ENCODE measurements around the gene CD274. TPM values are rescaled to one million over a fixed set of nuclear protein-coding genes. Genes with fewer than 3 reads are reported as not detected.

Gene CD274
- total RNA-seq, 3 donors from 2014 or later (not counting 1 experiment from before 2014, with no cell fraction given), result 4.9 to 7.2 (median 6.0) TPM

DNA sequence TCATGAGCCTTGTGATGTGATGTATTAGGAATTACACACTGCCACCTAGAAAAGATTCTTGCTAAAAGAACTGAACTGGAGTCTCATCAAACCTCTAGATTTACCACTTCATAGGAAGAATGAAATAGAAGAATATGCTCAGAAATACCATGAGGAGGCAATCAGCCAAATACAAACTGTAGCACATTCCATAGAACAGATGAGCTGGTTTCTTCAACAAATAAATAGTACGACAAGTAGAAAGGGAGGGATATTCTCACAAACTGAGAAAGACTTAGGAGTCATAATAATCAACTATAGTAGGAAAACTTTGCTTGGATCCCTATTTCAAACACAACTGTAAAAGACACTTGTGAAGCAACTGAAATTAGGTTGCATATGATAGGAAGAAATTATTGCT is 28.1 kb upstream of the CD274 start:
- no peak overlapping the region for H3K27ac Mint-ChIP-seq
- H3K27ac ChIP-seq (ENCODE audit: low read length), result no peak overlapping the region
- no peaks in the 10 kb centered on the region for H3K27me3 ChIP-seq (ENCODE audit: control insufficient read depth, insufficient read depth, low read length)
- no peak for TF ChIP-seq CTCF (IDR thresholded peaks at IDR 0.05)
- no peak overlapping the region for H3K4me3 ChIP-seq (ENCODE audit: low read length)
- H3K4me3 Mint-ChIP-seq, result no peak overlapping the region
- H3K9me3 ChIP-seq (ENCODE audit: control insufficient read depth, insufficient read depth, low read length), result no peaks in the 10 kb centered on the region
- ATAC-seq, result no peak
- H3K36me3 Mint-ChIP-seq, result no peaks in the 10 kb centered on the region
- H3K27me3 Mint-ChIP-seq (ENCODE audit: low read depth in 2 of 2), result no peaks in the 10 kb centered on the region
- no peaks in the 10 kb centered on the region for H3K4me1 ChIP-seq (ENCODE audit: control insufficient read depth, insufficient read depth, low read length)
- H3K9me3 Mint-ChIP-seq, result no peaks in the 10 kb centered on the region
- DNase-seq, result no peak
- H3K4me1 Mint-ChIP-seq, result peaks cover 7 to 17% of the 10 kb centered on the region in 2 donors
- WGBS (ENCODE audit: insufficient coverage), result no CpG with 5 or more reads among the region's 1 CpG
- H3K36me3 ChIP-seq (ENCODE audit: control insufficient read depth, insufficient read depth, low read length), result peaks cover 5% of the 10 kb centered on the region
- intact Hi-C loops (cut with micrococcal nuclease), result no loop called here

DNA sequence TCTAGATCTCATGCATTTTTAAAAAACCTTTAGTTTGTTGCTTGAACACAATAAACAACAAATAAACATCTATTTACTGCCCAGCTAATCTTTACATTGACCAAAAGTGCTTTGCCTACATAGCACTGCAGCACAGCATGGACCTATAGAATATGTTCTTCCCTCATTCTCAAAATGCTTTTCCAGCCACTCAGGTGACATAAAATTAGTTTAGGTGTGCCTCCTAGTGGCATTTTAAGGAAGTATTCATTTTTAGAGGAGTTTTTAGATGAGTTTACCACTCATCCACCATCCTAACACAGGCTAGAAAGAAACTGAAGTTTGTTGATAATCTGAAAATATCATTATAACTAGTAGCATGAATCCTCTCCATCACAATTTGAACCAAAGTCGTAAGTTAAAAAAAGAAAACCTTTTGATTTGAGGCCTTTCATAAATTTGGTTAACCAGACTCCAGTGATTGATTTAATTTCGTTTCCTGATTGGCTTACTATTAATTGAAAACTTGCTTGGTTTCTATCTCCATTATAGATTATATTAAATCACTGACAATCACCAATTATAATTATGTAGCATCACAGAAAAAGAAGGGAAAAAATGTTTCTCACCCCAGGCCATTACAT is 25.2 kb upstream of the CD274 start:
- Mint-ChIP-seq H3K4me3 (no peak overlapping the region), H3K27ac (no peak overlapping the region), H3K4me1 (peaks cover 7 to 14% of the 10 kb centered on the region in 2 donors), H3K9me3 (no peaks in the 10 kb centered on the region), H3K36me3 (no peaks in the 10 kb centered on the region), H3K27me3 (ENCODE audit: low read depth in 2 of 2) (no peaks in the 10 kb centered on the region)
- DNase-seq, result peak in 1 of 2 donors; percentile 68
- Histone ChIP-seq H3K9me3 (ENCODE audit: control insufficient read depth, insufficient read depth, low read length) (no peaks in the 10 kb centered on the region), H3K27me3 (ENCODE audit: control insufficient read depth, insufficient read depth, low read length) (no peaks in the 10 kb centered on the region), H3K36me3 (ENCODE audit: control insufficient read depth, insufficient read depth, low read length) (peaks cover under 1% of the 10 kb centered on the region), H3K4me1 (ENCODE audit: control insufficient read depth, insufficient read depth, low read length) (no peaks in the 10 kb centered on the region), H3K27ac (ENCODE audit: low read length) (no peak overlapping the region), H3K4me3 (ENCODE audit: low read length) (no peak overlapping the region)
- peak; percentile 74 for TF ChIP-seq CTCF (IDR thresholded peaks at IDR 0.05)
- peak; percentile 44 to 66 (median 59) for ATAC-seq
- intact Hi-C loops (cut with micrococcal nuclease), result loop anchor here (1.0 to 2.0 kb wide), 2 partner anchors 239 to 666 kb away; no protein-coding TSS in a partner anchor
- WGBS (ENCODE audit: insufficient coverage), result 100% methylated on average over 1 of the region's 2 CpGs

- Histone ChIP-seq H3K4me3 (ENCODE audit: low read length) (no peak overlapping the region), H3K27me3 (ENCODE audit: control insufficient read depth, insufficient read depth, low read length) (no peaks in the 10 kb centered on the region), H3K27ac (ENCODE audit: low read length) (no peak overlapping the region), H3K4me1 (ENCODE audit: control insufficient read depth, insufficient read depth, low read length) (no peaks in the 10 kb centered on the region), H3K36me3 (ENCODE audit: control insufficient read depth, insufficient read depth, low read length) (peaks cover 10% of the 10 kb centered on the region), H3K9me3 (ENCODE audit: control insufficient read depth, insufficient read depth, low read length) (no peaks in the 10 kb centered on the region)
- Mint-ChIP-seq H3K4me1 (no peaks in the 10 kb centered on the region), H3K27ac (no peak overlapping the region), H3K4me3 (no peak overlapping the region), H3K36me3 (no peaks in the 10 kb centered on the region), H3K9me3 (no peaks in the 10 kb centered on the region), H3K27me3 (ENCODE audit: low read depth in 2 of 2) (no peaks in the 10 kb centered on the region)
- no peak for TF ChIP-seq CTCF (IDR thresholded peaks at IDR 0.05)
- no peak for DNase-seq
- ATAC-seq, result no peak
- intact Hi-C loops (cut with micrococcal nuclease), result no loop called here
Measured at GRCh38 chr9:5427005-5427404, 23.3 kb upstream of the CD274 start.

- Mint-ChIP-seq H3K4me1 (no peaks in the 10 kb centered on the region), H3K36me3 (no peaks in the 10 kb centered on the region), H3K27ac (no peak overlapping the region), H3K4me3 (no peak overlapping the region), H3K9me3 (no peaks in the 10 kb centered on the region), H3K27me3 (ENCODE audit: low read depth in 2 of 2) (no peaks in the 10 kb centered on the region)
- no peak for TF ChIP-seq CTCF (IDR thresholded peaks at IDR 0.05)
- H3K36me3 ChIP-seq (ENCODE audit: control insufficient read depth, insufficient read depth, low read length), result peaks cover 13% of the 10 kb centered on the region
- ATAC-seq (no peak), DNase-seq (no peak)
- no peak overlapping the region for H3K4me3 ChIP-seq (ENCODE audit: low read length)
- no peak overlapping the region for H3K27ac ChIP-seq (ENCODE audit: low read length)
- 75% methylated on average over 3 of the region's 3 CpGs for WGBS (ENCODE audit: insufficient coverage)
- H3K27me3 ChIP-seq (ENCODE audit: control insufficient read depth, insufficient read depth, low read length), result no peaks in the 10 kb centered on the region
- H3K4me1 ChIP-seq (ENCODE audit: control insufficient read depth, insufficient read depth, low read length), result no peaks in the 10 kb centered on the region
- H3K9me3 ChIP-seq (ENCODE audit: control insufficient read depth, insufficient read depth, low read length), result no peaks in the 10 kb centered on the region
- intact Hi-C loops (cut with micrococcal nuclease), result no loop called here
Measured at GRCh38 chr9:5428172-5428571, 22.2 kb upstream of the CD274 start.
